Small intestine (tissue), 7 donors: Measurements from ENCODE around the gene TXNL4A. TPM values are rescaled to one million over a fixed set of nuclear protein-coding genes. Genes with fewer than 3 reads are reported as not detected.
A peak's percentile ranks its signal among the peaks of the same experiment; 100 is the strongest.

Experiments
- DNase-seq, 2 donors: peaks; one replicate each; pipeline versions ENCODE4 v3.0.0 to v3.0.0-alpha.2; 2013
- FAIRE-seq: peaks from 2 replicates; lab custom pipeline; 2012; peaks lifted over from hg19 to GRCh38; lab: Jason Lieb, UNC
- H3K27ac ChIP-seq, 3 donors: one replicate each; pipeline ENCODE4 v1.5.1; 2013; ENCODE audit warnings: low read length in 2 of 3, mild to moderate bottlenecking in 2 of 3, control low read depth in 1 of 3, inconsistent platforms in 1 of 3, low read depth in 1 of 3, moderate library complexity in 1 of 3
- H3K27me3 ChIP-seq, 3 donors: one replicate each; pipeline ENCODE4 v1.6.1; 2013; ENCODE audit warnings: low read length in 3 of 3, inconsistent platforms in 1 of 3; ENCODE audit not compliant: control insufficient read depth in 3 of 3, insufficient read depth in 3 of 3
- H3K36me3 ChIP-seq, 3 donors: one replicate each; pipeline ENCODE4 v1.6.1; 2013; ENCODE audit warnings: low read length in 3 of 3, inconsistent platforms in 1 of 3, low read depth in 1 of 3, mild to moderate bottlenecking in 1 of 3, moderate library complexity in 1 of 3; ENCODE audit not compliant: control insufficient read depth in 3 of 3, insufficient read depth in 2 of 3
- H3K4me1 ChIP-seq, 3 donors: one replicate each; pipeline ENCODE4 v1.6.1; 2013; ENCODE audit warnings: low read length in 2 of 3, inconsistent platforms in 1 of 3, low read depth in 1 of 3, mild to moderate bottlenecking in 1 of 3, moderate library complexity in 1 of 3; ENCODE audit not compliant: control insufficient read depth in 3 of 3, insufficient read depth in 2 of 3
- H3K4me3 ChIP-seq, 3 donors: one replicate each; pipeline ENCODE4 v1.5.1; 2013; ENCODE audit warnings: low read length in 3 of 3, control low read depth in 1 of 3, inconsistent platforms in 1 of 3, low read depth in 1 of 3, mild to moderate bottlenecking in 1 of 3, moderate library complexity in 1 of 3
- H3K9me3 ChIP-seq, 2 donors: one replicate each; pipeline ENCODE4 v1.6.1; 2013; ENCODE audit warnings: low read depth in 1 of 2, low read length in 1 of 2; ENCODE audit not compliant: control insufficient read depth in 2 of 2, insufficient read depth in 1 of 2
- WGBS, 3 donors: extraction: QIAGEN DNeasy Blood & Tissue Kit; methylation state at CpG; one replicate each; pipeline ENCODE4 v1.1.7; 2013; 5-methylcytosine and 5-hydroxymethylcytosine counted together
- polyA plus RNA-seq, 4 donors: library from polyadenylated mRNA; stranded (reverse) in 3 of 4; unstranded in 1 of 4; fragments of 200-250 nt in 3 of 4; fragments of 120-200 nt in 1 of 4; gene quantifications; one replicate each; pipeline versions ENCODE4 v1.2.1 to v1.2.3, GENCODE V29; 2013
- donor health status: healthy with polysubstance abuse.
- donor health status: control.
- donor health status: control.
- donor health status: Bipolar disorder and iron deficiency.
- donor health status: healthy.

The TXNL4A gene
- polyA plus RNA-seq, 4 donors, result 73.4 to 74.5 (median 74.0) TPM

DNA sequence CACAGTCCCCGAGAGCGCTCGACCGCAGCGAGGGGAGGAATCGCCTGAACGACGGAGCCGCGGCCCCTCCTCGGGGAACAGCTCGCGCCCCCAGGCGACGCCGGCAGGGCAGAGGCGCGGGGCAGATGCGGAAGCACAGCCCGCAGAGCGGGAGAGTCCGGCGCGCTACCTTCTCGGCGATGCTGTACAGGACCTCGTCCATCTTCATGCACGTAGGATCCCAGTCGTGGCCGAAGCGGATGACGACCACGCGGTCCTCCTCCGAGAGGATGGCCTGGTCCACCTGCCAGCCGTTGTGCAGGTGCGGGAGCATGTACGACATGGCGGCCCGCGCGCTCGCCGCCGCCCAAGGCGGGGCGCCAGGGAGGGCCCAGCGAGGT lies 302 bp downstream of the TXNL4A start:
- DNase-seq (peak; percentile 51 to 86), FAIRE-seq (no peak)
- H3K36me3 ChIP-seq, result peaks cover 3 to 11% (median 4%) of the 10 kb centered on the region in 3 donors
- peaks cover 0 to 11% (median 0%) of the 10 kb centered on the region in 3 donors for H3K4me1 ChIP-seq
- H3K27me3 ChIP-seq, result no peaks in the 10 kb centered on the region
- 0 to 1% (median 0%) methylated on average over 48 of the region's 48 CpGs for WGBS, 3 donors
- peak overlapping the region; percentile 78 to 89 (median 86) for H3K27ac ChIP-seq
- H3K9me3 ChIP-seq, result no peaks in the 10 kb centered on the region
- H3K4me3 ChIP-seq, result peak overlapping the region; percentile 75 to 87 (median 77)

GRCh38 chr18:79987566-79987965 lies 797 bp downstream of the TXNL4A start:
- Histone ChIP-seq H3K36me3 (peaks cover 3 to 16% (median 4%) of the 10 kb centered on the region in 3 donors), H3K4me3 (peak overlapping the region; percentile 75 to 87 (median 77)), H3K27ac (peak overlapping the region in 1 of 3 donors; percentile 86), H3K9me3 (no peaks in the 10 kb centered on the region), H3K27me3 (no peaks in the 10 kb centered on the region), H3K4me1 (peaks cover 0 to 11% (median 0%) of the 10 kb centered on the region in 3 donors)
- DNase-seq, result peak in 1 of 2 donors; percentile 14
- no peak for FAIRE-seq
- 0 to 1% (median 1%) methylated on average over 6 of the region's 6 CpGs for WGBS, 3 donors

DNA sequence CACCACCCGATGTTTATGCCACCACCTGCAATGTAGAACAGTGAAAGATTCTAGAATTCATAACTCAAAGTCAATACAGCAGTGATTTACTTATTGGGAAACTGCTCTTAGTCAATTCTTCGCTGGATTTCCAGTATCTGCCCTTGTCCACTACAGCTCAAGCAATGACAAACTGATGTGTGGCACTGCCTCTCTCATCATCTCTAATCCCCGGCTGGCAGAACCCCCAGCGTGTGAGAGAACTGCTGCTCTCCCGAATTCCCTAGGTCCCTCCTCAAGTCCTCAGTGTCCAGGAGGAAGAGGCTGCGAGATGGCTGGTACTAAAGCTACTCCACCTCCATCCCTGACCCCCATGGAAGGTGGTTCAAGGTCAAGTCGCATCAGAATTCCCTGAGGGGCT lies 1.6 kb downstream of the TXNL4A start:
- WGBS, 3 donors, result 19 to 39% (median 32%) methylated on average over 7 of the region's 7 CpGs
- peaks cover 3 to 24% (median 4%) of the 10 kb centered on the region in 3 donors for H3K36me3 ChIP-seq
- peak in 1 of 2 donors; percentile 8 for DNase-seq
- H3K4me1 ChIP-seq, result peaks cover 0 to 11% (median 0%) of the 10 kb centered on the region in 3 donors
- no peaks in the 10 kb centered on the region for H3K27me3 ChIP-seq
- no peak for FAIRE-seq
- peak overlapping the region in 2 of 3 donors; percentile 14 to 28 for H3K4me3 ChIP-seq
- no peaks in the 10 kb centered on the region for H3K9me3 ChIP-seq
- H3K27ac ChIP-seq, result peak overlapping the region in 1 of 3 donors; percentile 19

DNA sequence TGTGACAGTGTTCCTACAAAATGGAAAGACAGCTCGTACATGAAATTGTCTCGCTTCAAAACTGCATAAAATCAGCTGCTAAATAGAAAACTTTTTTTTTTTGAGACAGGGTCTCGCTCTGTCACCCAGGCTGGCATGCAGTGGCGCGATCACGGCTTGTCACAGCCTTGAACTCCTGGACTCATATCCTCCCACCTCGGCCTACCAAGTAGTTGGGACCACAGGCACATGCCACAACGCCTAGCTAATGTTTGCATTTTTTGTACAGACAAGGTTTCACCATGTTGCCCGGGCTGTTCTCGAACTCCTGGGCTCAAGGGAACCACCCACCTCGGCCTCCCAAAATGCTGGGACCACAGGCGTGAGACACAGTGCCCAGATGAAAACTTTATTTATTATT lies 3.2 kb downstream of the TXNL4A start:
- no peak for FAIRE-seq
- DNase-seq, result no peak
- peaks cover 0 to 11% (median 0%) of the 10 kb centered on the region in 3 donors for H3K4me1 ChIP-seq
- H3K27me3 ChIP-seq, result no peaks in the 10 kb centered on the region
- 89 to 90% (median 90%) methylated on average over 12 of the region's 12 CpGs for WGBS, 3 donors
- no peak overlapping the region for H3K4me3 ChIP-seq
- H3K36me3 ChIP-seq, result peaks cover 3 to 25% (median 4%) of the 10 kb centered on the region in 3 donors
- H3K27ac ChIP-seq, result no peak overlapping the region
- H3K9me3 ChIP-seq, result no peaks in the 10 kb centered on the region

- H3K4me1 ChIP-seq, result peaks cover 0 to 11% (median 0%) of the 10 kb centered on the region in 3 donors
- FAIRE-seq (no peak), DNase-seq (no peak)
- 72 to 87% (median 86%) methylated on average over 7 of the region's 7 CpGs for WGBS, 3 donors
- H3K27ac ChIP-seq, result no peak overlapping the region
- H3K27me3 ChIP-seq, result no peaks in the 10 kb centered on the region
- H3K36me3 ChIP-seq, result peaks cover 3 to 35% (median 4%) of the 10 kb centered on the region in 3 donors
- H3K9me3 ChIP-seq, result no peaks in the 10 kb centered on the region
- H3K4me3 ChIP-seq, result no peak overlapping the region
Measured at GRCh38 chr18:79983793-79984192, 4.6 kb downstream of the TXNL4A start.

DNA sequence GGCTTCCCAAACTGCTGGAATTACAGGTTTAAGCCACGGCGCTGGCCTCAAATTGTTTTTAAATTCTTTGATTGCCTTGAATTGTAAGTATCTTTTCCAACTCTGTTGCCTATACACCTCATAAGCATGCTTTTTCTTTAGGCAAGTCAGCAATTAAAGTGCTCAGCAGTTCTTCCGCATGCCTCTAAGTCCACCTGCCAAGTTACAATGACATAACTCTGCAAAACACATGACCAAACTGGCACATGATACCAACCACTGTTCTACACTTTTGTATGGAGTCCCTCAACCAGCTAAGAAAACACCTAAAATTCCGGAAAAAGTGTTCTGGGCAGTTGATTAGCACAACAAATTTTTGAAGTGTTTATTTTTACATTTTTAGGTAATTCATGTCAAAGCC lies 5.1 kb downstream of the TXNL4A start:
- H3K4me3 ChIP-seq, result no peak overlapping the region
- no peaks in the 10 kb centered on the region for H3K9me3 ChIP-seq
- H3K27me3 ChIP-seq, result no peaks in the 10 kb centered on the region
- no peak for DNase-seq
- H3K27ac ChIP-seq, result no peak overlapping the region
- no peak for FAIRE-seq
- H3K4me1 ChIP-seq, result peaks cover 0 to 11% (median 0%) of the 10 kb centered on the region in 3 donors
- peaks cover 3 to 36% (median 4%) of the 10 kb centered on the region in 3 donors for H3K36me3 ChIP-seq
- 92 to 95% (median 94%) methylated on average over 4 of the region's 4 CpGs for WGBS, 3 donors

- FAIRE-seq (no peak), DNase-seq (no peak)
- WGBS, 3 donors, result 79 to 86% (median 84%) methylated on average over 6 of the region's 6 CpGs
- Histone ChIP-seq H3K4me1 (peaks cover 0 to 11% (median 0%) of the 10 kb centered on the region in 3 donors), H3K9me3 (no peaks in the 10 kb centered on the region), H3K27me3 (no peaks in the 10 kb centered on the region), H3K36me3 (peaks cover 3 to 38% (median 4%) of the 10 kb centered on the region in 3 donors), H3K4me3 (no peak overlapping the region), H3K27ac (no peak overlapping the region)
Measured at GRCh38 chr18:79982736-79983135, 5.6 kb downstream of the TXNL4A start.

DNA sequence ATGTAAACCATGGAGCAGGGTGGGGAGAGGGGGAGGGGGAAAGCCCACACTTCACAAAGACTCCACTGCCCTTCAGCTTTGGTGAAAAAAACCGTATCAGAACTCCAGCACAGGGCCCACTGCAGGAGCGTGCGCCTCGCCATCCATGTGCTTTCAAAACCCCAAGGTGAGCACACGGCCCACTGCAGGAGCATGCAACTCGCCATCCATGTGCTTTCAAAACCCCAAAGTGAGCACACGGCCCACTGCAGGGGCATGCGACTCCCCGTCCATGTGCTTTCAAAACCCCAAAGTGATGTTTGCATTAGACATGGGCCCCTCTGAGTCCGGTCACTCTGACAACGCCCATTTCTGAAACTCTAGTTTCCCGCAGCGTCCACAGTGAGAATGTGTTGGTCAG lies 7.8 kb downstream of the TXNL4A start:
- H3K27ac ChIP-seq, result no peak overlapping the region
- H3K27me3 ChIP-seq, result no peaks in the 10 kb centered on the region
- no peak for DNase-seq
- peaks cover 3 to 45% (median 4%) of the 10 kb centered on the region in 3 donors for H3K36me3 ChIP-seq
- H3K9me3 ChIP-seq, result no peaks in the 10 kb centered on the region
- FAIRE-seq, result no peak
- H3K4me3 ChIP-seq, result no peak overlapping the region
- peaks cover 0 to 4% (median 0%) of the 10 kb centered on the region in 3 donors for H3K4me1 ChIP-seq
- 85 to 90% (median 86%) methylated on average over 13 of the region's 13 CpGs for WGBS, 3 donors

DNA sequence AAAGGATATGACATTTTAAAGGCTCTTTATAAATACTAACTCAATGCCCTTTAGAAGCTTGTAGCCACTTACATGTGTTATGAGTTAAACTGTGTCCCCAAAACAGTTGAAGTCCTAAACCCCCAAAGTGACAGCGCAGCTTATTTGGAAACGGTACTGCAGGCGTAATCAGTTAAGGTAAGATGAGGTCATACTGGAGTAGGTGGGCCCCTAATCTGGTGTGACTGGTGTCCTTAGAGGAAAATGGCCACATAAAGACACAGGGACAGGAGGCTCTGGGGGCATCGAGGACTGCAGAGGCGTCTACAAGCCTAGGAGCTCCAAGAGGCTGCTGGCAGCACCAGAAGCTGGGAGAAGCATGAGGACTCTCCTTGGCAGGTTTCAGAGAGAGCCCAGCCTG lies 8.5 kb downstream of the TXNL4A start:
- DNase-seq, result no peak
- FAIRE-seq, result no peak
- no peaks in the 10 kb centered on the region for H3K9me3 ChIP-seq
- no peaks in the 10 kb centered on the region for H3K27me3 ChIP-seq
- no peak overlapping the region for H3K4me3 ChIP-seq
- WGBS, 3 donors, result 93 to 95% (median 94%) methylated on average over 5 of the region's 5 CpGs
- H3K4me1 ChIP-seq, result peaks cover 0 to 4% (median 0%) of the 10 kb centered on the region in 3 donors
- H3K27ac ChIP-seq, result no peak overlapping the region
- H3K36me3 ChIP-seq, result peaks cover 3 to 50% (median 3%) of the 10 kb centered on the region in 3 donors
